CD1c-positive myeloid dendritic cell (primary cell): ENCODE measurements around the gene KIF9.
"Not testable (repeated sequence)": the region's sequence is repeated elsewhere in the genome, so short reads cannot be mapped to it uniquely, and the experiment has no call there.

Source experiments
- DNase-seq: peaks from one replicate; pipeline ENCODE4 v3.0.0-alpha.2; 2016; ENCODE audit errors: extremely low spot score

KIF9 gene

GRCh38 chr3:47251689-47252088 lies 30.9 kb downstream of the KIF9 start:
- DNase-seq, result no peak

GRCh38 chr3:47251085-47251484 lies 31.5 kb downstream of the KIF9 start:
- not testable (repeated sequence) for DNase-seq

- DNase-seq, result peak; percentile 71
Observed at GRCh38 chr3:47250309-47251060, 32.1 kb downstream of the KIF9 start.

GRCh38 chr3:47247131-47248064 lies 35.2 kb downstream of the KIF9 start:
- no peak for DNase-seq

GRCh38 chr3:47245271-47245670 lies 37.3 kb downstream of the KIF9 start:
- no peak for DNase-seq

- no peak for DNase-seq
Observed at GRCh38 chr3:47244531-47245100, 38.0 kb downstream of the KIF9 start.

- DNase-seq, result peak; percentile 41
Observed at GRCh38 chr3:47243419-47244147, 39.0 kb downstream of the KIF9 start.

GRCh38 chr3:47239929-47240328 lies 42.7 kb downstream of the KIF9 start:
- no peak for DNase-seq

- DNase-seq, result no peak
Observed at GRCh38 chr3:47238017-47238416, 44.6 kb downstream of the KIF9 start.

- DNase-seq, result peak; percentile 24
Observed at GRCh38 chr3:47228088-47228487, 54.5 kb downstream of the KIF9 start.

- DNase-seq, result peak; percentile 87
Observed at GRCh38 chr3:47227678-47228077, 54.9 kb downstream of the KIF9 start.

- peak; percentile 86 for DNase-seq
Observed at GRCh38 chr3:47225310-47225906, 57.2 kb downstream of the KIF9 start.

GRCh38 chr3:47223755-47224154 lies 58.8 kb downstream of the KIF9 start:
- no peak for DNase-seq

- no peak for DNase-seq
Observed at GRCh38 chr3:47221798-47222197, 60.8 kb downstream of the KIF9 start.

- no peak for DNase-seq
Observed at GRCh38 chr3:47210863-47211405, 71.7 kb downstream of the KIF9 start.

- not testable (repeated sequence) for DNase-seq
Observed at GRCh38 chr3:47206022-47206421, 76.6 kb downstream of the KIF9 start.

- DNase-seq, result no peak
Observed at GRCh38 chr3:47204875-47205274, 77.7 kb downstream of the KIF9 start.

- no peak for DNase-seq
Observed at GRCh38 chr3:47202542-47202941, 80.1 kb downstream of the KIF9 start.

GRCh38 chr3:47197287-47197686 lies 85.3 kb downstream of the KIF9 start:
- no peak for DNase-seq

GRCh38 chr3:47194994-47195393 lies 87.6 kb downstream of the KIF9 start:
- no peak for DNase-seq
